NCI-H69 (cell line): ENCODE data around the gene THRA.
A peak's percentile ranks its signal among the peaks of the same experiment; 100 is the strongest.

Experiments used
- DNase-seq: peaks from one replicate; lab custom pipeline; 2025; lab: John Stamatoyannopoulos, UW

The THRA gene

DNA sequence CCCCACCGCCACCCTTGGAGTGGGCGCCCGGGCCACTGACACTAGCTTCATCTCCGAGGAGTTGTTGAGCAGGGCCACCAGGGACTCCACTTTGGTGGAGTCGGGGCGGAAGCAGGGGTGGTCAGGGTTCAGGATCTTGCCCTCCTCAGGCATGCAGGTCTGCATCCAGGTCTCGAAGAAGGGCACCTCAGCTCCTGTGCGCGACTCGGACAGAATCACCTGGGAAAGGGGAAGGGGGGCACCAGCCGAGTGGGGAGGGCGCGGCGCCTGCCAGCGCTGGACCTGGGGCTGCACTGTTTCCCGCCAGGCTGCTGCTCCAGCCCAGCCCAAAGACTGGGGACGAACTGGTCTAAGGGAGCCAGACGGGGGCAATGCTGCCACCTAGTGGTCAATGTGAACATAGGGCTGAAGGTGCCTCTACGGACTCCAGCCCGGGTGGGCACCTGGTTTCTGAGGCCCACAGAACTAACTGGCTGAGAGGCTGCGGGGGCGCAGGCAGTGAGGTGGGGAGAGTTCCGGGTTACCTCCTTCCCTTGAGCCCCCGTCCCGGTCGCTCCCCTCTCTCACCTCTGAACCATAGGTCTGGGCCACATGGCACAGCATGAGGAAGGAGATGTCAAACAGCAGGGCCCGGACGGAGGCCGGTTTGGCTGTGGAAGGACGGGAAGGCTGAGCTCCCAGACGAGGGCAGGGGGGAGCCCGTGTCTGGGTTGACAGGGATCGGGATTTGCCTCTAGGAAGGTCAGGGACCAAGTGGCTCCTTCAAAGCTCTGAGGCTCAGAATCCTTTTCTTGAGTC is 35.8 kb upstream of the THRA start:
- DNase-seq = peak; percentile 70

- DNase-seq = no peak
Observed at GRCh38 chr17:40027614-40028012, 35.2 kb upstream of the THRA start.

GRCh38 chr17:40028595-40028994 is 34.2 kb upstream of the THRA start:
- no peak for DNase-seq

GRCh38 chr17:40031706-40032105 is 31.1 kb upstream of the THRA start:
- DNase-seq = no peak

- no peak for DNase-seq
Observed at GRCh38 chr17:40032322-40033320, 30.1 kb upstream of the THRA start.

GRCh38 chr17:40033339-40033738 is 29.4 kb upstream of the THRA start:
- no peak for DNase-seq

DNA sequence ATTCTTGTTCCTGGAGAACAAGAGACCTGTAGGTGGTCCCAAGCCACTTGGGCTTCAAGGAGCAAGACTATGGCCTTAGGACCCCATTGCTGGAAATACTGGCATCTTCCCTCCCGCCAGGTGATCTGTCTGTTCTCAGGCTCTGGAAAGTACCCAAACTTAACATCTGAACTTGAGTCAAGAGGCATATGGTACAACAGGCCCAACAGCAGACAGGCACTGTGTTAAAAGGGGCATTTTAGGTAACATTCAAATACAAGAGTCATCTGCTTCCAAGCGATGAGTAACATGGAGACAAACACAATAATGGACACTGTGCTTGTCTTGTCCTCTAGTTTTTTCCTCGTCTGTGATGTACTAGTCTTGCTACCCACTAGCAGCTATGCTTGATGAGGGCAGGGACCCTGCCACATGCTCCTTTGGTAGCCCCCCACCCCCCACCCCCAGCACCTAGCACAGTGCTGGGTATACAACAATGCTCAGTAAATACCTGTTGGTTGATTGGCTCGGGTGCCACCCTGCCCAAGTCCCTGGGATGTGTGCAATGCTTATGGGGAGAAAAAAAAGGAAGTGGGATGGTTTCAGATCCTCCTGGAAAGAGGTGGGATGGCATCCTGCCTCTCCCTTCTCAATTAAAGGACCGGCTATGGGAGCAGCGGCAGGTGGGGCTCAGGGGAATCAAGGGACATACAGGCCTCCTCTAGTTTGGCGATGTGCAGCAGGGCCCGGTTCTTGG is 28.2 kb upstream of the THRA start:
- no peak for DNase-seq

- peak; percentile 19 for DNase-seq
Observed at GRCh38 chr17:40035162-40035559, 27.6 kb upstream of the THRA start.

DNA sequence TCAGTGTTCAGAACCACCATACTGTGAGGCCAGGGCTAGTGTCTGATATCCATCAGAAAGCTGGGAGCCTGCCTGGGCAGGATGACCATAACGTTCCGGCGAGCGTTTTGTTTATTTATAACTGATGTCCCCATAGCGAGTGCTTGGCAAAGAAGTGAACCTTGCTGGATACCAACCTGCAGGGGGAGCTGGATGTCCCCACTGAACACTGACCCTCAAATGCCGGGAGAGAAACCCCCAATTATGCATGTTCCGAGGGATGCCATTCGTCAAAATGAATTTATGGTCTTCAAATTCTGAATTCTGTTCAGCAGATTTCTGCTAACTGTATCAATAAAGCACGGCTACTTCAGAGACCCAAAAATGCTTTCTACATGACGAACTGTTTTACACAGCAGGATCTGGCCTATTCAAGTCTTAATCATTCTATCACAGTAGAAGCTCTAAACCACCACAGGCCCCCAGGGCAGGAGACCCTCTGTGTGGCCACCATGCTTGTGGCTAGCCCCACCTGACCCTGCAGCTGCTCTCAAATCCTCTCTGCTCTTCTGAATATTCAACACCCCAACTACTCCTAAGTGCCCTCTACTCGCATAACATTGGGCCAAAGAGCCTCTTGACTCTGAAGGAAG is 23.8 kb upstream of the THRA start:
- DNase-seq = peak; percentile 32

DNA sequence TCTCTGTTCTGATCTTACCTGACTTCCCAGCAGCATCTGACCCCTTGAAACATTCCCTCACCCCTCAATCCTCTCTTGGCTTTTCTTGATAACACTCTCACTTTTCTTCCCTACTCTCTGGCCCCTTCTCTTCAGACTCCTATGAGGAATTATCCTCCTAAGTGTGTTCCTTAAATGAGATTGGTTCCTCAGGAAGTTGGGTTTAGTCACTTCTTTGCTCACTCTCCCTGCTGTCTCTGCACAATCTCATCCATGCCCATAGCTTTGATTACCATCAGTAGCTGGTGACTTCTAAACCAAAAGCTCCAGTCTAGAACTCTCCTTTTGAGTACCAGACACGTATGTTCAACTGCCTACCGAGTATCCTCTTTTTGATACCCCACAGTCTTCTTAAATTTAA is 21.6 kb upstream of the THRA start:
- no peak for DNase-seq

- DNase-seq = peak; percentile 68
Observed at GRCh38 chr17:40056379-40057015, 6.3 kb upstream of the THRA start.

DNA sequence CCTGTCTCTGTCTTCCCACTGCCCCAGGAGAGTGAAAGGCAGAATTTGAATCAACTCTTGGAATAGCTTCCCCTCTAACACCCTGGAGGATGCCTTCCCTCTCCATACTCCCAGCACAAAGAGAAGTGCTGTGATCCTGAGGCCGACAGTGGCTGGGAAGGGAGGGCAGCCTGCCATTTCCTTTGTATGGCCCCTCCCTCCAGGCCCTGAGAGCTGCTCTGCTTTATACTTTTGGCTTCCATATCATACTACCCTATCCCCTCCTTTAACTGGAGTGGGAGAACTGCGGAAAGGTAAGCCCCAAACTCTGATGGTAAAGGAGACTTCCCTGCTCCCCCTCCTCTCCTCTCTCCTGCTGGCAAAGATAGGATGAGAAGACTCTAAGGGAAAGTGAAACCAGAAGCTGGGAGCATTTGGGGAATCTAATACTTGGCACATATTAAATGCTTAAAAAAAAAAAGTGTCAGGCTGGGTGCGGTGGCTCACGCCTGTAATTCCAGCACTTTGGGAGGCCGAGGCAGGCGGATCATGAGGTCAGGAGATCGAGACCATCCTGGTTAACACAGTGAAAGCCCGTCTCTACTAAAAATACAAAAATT is 4.5 kb upstream of the THRA start:
- DNase-seq = no peak

- DNase-seq = no peak
Observed at GRCh38 chr17:40058865-40059264, 3.9 kb upstream of the THRA start.

- DNase-seq = no peak
Observed at GRCh38 chr17:40059729-40060475, 2.9 kb upstream of the THRA start.

GRCh38 chr17:40060887-40061608 is 1.7 kb upstream of the THRA start:
- DNase-seq = peak; percentile 13

DNA sequence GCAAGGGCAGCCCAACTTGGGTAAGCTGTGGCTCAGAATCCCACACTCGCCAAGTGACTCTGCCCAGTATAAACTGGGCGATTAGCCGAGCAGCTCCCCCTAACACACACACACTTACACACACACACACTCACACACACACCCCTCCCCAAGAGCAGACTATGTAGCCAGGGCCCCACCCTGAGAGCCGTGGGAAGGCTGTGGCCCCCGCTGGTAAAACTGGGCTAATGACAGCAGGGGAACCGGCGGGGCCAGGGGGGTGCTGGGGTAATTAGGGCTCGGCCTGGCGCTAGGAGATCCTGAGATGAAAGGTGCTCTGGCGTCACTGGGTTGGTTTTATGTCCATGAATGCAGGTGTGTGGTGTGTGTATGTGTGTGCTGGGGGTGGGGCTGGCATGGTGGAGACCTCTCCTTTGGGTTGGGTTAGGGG is 1.1 kb upstream of the THRA start:
- DNase-seq = peak; percentile 26

DNA sequence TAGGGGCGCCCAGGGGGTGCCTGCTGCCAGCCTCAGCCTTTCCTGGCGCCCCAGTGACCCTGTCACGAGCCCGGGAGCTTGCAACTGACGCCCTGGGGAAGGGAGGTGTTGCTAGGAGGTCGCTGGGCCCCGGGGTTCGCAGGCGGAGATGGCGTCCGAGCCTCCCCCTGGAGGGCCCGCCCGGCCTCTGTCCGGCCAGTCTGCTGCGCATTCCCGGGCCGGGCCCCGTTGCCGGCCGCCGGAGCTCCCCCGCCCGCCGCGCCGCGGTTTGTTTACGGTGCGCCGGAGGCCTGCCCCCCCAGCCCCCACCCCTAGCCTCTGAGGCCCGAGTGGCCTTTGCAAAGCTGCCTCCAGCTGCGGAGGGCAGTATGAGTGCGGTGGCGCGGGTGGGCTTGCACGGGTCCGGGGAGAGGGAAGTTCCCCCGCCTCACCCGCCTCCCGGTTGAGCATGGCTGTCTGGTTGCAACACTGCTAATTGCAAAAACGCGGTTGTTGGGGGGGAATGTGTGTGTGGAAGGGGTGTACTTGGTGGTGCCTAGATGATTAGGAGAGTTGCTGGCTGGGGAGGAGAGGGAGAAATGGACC is 514 bp downstream of the THRA start:
- peak; percentile 39 for DNase-seq

GRCh38 chr17:40063901-40064531 is 1.3 kb downstream of the THRA start:
- DNase-seq = no peak
